MCF 10A (cell line): ENCODE results near the gene ADK. TPM values are rescaled to one million over a fixed set of nuclear protein-coding genes. Genes with fewer than 3 reads are reported as not detected.
"Not testable (repeated sequence)": the region's sequence is repeated elsewhere in the genome, so short reads cannot be mapped to it uniquely, and the experiment has no call there.

Experiments
- BruUV-seq: library from RNA; stranded (reverse); fragments of 400-500 nt; replicated peaks from 2 replicates; lab custom pipeline; 2021; lab: Mats Ljungman, UMichigan
- CTCF ChIA-PET: fragments of 300-600 bp; sonication (Branson Sonifier 250); formaldehyde crosslinking; extraction: SDS; loops from one replicate; lab custom pipeline; 2021; ENCODE audit warnings: antibody characterized with exemption, inconsistent platforms; lab: Yijun Ruan, JAX
- POLR2A ChIA-PET: fragments of 300-600, 350-650 bp; sonication (Branson Sonifier 250); formaldehyde crosslinking; extraction: SDS; loops from one replicate; lab custom pipeline; 2020; ENCODE audit warnings: antibody characterized with exemption, inconsistent platforms; lab: Yijun Ruan, JAX
- DNase-seq: peaks from one replicate; pipeline ENCODE4 v3.0.0-alpha.2; 2018; ENCODE audit not compliant: unreplicated experiment
- H3K27ac Mint-ChIP-seq: one replicate; pipeline ENCODE4 v1.8.0; 2022; ENCODE audit warnings: mild to moderate bottlenecking, low read depth, mixed read lengths; ENCODE audit not compliant: unreplicated experiment
- H3K27me3 Mint-ChIP-seq: one replicate; pipeline ENCODE4 v1.8.0; 2022; ENCODE audit warnings: mixed read lengths; ENCODE audit not compliant: insufficient read depth, unreplicated experiment
- H3K36me3 Mint-ChIP-seq: one replicate; pipeline ENCODE4 v1.8.0; 2022; ENCODE audit warnings: mild to moderate bottlenecking, moderate library complexity, mixed read lengths; ENCODE audit not compliant: insufficient read depth, unreplicated experiment
- H3K4me1 Mint-ChIP-seq: one replicate; pipeline ENCODE4 v1.8.0; 2022; ENCODE audit warnings: mixed read lengths; ENCODE audit not compliant: insufficient read depth, unreplicated experiment
- H3K4me3 Mint-ChIP-seq: one replicate; pipeline ENCODE4 v1.8.0; 2022; ENCODE audit warnings: mild to moderate bottlenecking, moderate library complexity, mixed read lengths; ENCODE audit not compliant: unreplicated experiment
- H3K9me3 Mint-ChIP-seq: one replicate; pipeline ENCODE4 v1.8.0; 2022; ENCODE audit warnings: mixed read lengths; ENCODE audit not compliant: unreplicated experiment
- intact Hi-C: fragments of 100-400 bp; cut with micrococcal nuclease; formaldehyde crosslinking; loops from 2 replicates; pipeline ENCODE4 v1.14.1; 2022
- total RNA-seq: library from RNA; stranded (reverse); gene quantifications from 2 replicates; pipeline ENCODE4 v1.2.3, GENCODE V29; 2022
- TF ChIP-seq, protein P1 (sequence below): fragments of 200-600 bp; IDR thresholded peaks from one replicate; pipeline ENCODE4 v1.8.0; 2022; ENCODE audit warnings: antibody characterized with exemption, mild to moderate bottlenecking; ENCODE audit not compliant: unreplicated experiment

Gene ADK
- total RNA-seq, 1 experiment from 2014 or later = 98.6 TPM

DNA sequence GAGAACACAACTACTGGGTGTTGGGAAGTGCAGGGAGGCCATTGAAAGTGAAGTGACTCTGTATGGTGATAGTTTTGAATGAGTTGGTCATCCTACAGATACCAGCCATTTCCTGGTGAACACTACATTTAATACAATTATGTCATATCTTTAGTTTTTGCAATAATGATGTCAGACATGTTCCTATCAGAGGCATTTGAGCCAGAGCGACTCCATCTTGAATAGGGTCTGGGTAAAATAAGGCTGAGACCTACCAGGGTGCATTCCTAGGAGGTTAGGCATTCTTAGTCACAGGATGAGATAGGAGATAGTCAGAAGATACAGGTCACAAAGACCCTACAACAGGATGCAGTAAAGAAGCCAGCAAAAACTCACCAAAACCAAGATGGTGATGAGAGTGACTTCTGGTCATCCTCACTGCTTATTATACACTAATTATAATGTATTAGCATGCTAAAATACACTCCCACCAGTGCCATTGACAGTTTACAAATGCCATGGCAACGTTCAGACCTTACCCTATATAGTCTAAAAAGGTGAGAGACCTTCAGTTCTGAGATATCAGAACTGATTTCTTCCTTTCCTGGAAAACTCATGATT is 28.2 kb downstream of the ADK start:
- ChIA-PET POLR2A (interaction anchor here (0.6 to 3.8 kb wide), 7 partner anchors 11 to 393 kb away, joined by 3 to 146 read pairs (median 9); partner anchors contain the start of genes ADK and AP3M1), CTCF (no interaction called here)
- intact Hi-C loops = no loop called here
- TF ChIP-seq, protein P1, sequence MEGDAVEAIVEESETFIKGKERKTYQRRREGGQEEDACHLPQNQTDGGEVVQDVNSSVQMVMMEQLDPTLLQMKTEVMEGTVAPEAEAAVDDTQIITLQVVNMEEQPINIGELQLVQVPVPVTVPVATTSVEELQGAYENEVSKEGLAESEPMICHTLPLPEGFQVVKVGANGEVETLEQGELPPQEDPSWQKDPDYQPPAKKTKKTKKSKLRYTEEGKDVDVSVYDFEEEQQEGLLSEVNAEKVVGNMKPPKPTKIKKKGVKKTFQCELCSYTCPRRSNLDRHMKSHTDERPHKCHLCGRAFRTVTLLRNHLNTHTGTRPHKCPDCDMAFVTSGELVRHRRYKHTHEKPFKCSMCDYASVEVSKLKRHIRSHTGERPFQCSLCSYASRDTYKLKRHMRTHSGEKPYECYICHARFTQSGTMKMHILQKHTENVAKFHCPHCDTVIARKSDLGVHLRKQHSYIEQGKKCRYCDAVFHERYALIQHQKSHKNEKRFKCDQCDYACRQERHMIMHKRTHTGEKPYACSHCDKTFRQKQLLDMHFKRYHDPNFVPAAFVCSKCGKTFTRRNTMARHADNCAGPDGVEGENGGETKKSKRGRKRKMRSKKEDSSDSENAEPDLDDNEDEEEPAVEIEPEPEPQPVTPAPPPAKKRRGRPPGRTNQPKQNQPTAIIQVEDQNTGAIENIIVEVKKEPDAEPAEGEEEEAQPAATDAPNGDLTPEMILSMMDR = no peak
- no peak for DNase-seq
- Mint-ChIP-seq H3K4me3 (no peak overlapping the region), H3K27ac (peak overlapping the region; percentile 36), H3K27me3 (no peaks in the 10 kb centered on the region), H3K9me3 (no peaks in the 10 kb centered on the region), H3K36me3 (peaks cover 15% of the 10 kb centered on the region), H3K4me1 (peaks cover 20% of the 10 kb centered on the region)
- no TSS peak for BruUV-seq

DNA sequence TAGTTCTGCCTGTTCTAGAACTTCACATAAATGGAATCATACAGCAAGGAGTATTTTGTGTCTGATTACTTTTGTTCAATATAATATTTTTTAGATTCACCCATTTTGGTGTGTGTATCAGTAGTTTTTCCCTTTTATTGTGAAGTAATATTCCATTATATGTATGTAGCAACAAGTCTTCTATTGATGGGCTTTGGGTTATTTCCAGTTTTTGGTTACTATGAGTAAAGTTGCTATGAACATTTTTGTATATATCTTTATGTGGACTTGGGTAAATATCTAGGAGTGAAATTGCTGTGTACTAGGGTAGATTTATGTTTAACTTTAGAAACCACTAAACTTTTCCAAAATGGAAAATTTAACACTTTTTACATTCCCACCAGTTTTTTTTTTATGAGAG is 35.7 kb downstream of the ADK start:
- intact Hi-C loops = no loop called here
- H3K4me3 Mint-ChIP-seq = no peak overlapping the region
- no peaks in the 10 kb centered on the region for H3K27me3 Mint-ChIP-seq
- no peaks in the 10 kb centered on the region for H3K36me3 Mint-ChIP-seq
- ChIA-PET CTCF (no interaction called here), POLR2A (interaction anchor here (1.5 to 8.2 kb wide), 2 partner anchors 9 to 36 kb away, joined by 18 to 146 read pairs; partner anchors contain the start of genes ADK and AP3M1)
- DNase-seq = no peak
- H3K9me3 Mint-ChIP-seq = no peaks in the 10 kb centered on the region
- no TSS peak for BruUV-seq
- TF ChIP-seq, protein P1 = no peak
- peaks cover 23% of the 10 kb centered on the region for H3K4me1 Mint-ChIP-seq
- H3K27ac Mint-ChIP-seq = peak overlapping the region; percentile 43

DNA sequence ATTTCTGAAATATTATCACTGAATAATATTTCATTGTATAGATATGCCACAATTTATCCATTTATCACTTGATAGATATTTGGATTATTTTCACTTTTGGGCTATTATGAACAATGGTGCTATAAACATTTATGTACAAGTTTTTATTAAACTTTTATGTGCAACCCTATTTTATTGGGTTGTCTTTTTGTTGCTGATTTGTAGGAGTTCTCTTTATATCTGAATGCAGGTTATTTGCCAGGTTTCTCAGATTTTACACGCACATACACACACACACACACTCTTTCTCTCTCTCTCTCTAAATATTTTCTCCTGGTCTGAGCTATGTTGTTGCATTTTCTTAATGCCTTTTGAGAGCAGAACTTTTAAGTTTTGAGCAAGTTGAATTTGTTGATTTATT is 36.2 kb downstream of the ADK start:
- CTCF ChIA-PET = no interaction called here
- Mint-ChIP-seq H3K36me3 (no peaks in the 10 kb centered on the region), H3K4me3 (no peak overlapping the region), H3K4me1 (peaks cover 28% of the 10 kb centered on the region), H3K9me3 (no peaks in the 10 kb centered on the region), H3K27ac (peak overlapping the region; percentile 43), H3K27me3 (no peaks in the 10 kb centered on the region)
- DNase-seq = no peak
- POLR2A ChIA-PET = interaction anchor here (0.6 to 8.2 kb wide), 4 partner anchors 10 to 54 kb away, joined by 3 to 146 read pairs (median 10); partner anchors contain the start of genes ADK and AP3M1
- intact Hi-C loops = no loop called here
- TF ChIP-seq, protein P1 = no peak
- BruUV-seq = no TSS peak

DNA sequence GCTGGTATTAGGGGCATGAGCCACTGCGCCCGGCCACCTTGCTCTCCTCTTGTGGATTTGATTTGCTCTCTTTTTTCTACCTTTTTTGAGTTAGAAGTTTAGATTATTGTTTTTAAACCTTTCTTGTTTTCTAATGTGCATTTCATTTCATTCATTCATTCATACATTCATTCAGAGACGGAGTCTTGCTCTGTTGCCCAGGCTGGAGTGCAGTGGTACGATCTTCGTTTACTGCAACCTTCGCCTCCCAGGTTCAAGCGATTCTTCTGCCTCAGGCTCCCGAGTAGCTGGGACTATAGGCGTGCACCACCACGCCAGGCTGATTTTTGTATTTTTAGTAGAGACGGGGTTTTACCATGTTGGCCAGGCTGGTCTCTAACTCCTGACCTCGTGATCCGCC is 37.6 kb downstream of the ADK start:
- H3K4me1 Mint-ChIP-seq = peaks cover 29% of the 10 kb centered on the region
- intact Hi-C loops, H3K36me3 Mint-ChIP-seq, BruUV-seq, H3K27me3 Mint-ChIP-seq, H3K4me3 Mint-ChIP-seq, H3K9me3 Mint-ChIP-seq, DNase-seq: not testable (repeated sequence)
- ChIA-PET POLR2A (interaction anchor here (1.0 to 8.2 kb wide), 10 partner anchors 9 to 43 kb away, joined by 3 to 146 read pairs (median 12); partner anchors contain the start of genes ADK and AP3M1), CTCF (interaction anchor here (0.9 to 2.2 kb wide), 3 partner anchors 20 to 47 kb away, joined by 3 to 10 read pairs (median 4); no protein-coding TSS in a partner anchor)
- peak overlapping the region; percentile 91 for H3K27ac Mint-ChIP-seq
